NCI-H1105 (cell line): ENCODE data around the gene SNX27.
A peak's percentile ranks its signal among the peaks of the same experiment; 100 is the strongest.
"Not testable (repeated sequence)": the region's sequence is repeated elsewhere in the genome, so short reads cannot be mapped to it uniquely, and the experiment has no call there.

Experiments
- DNase-seq: peaks from one replicate; lab custom pipeline; 2025; lab: John Stamatoyannopoulos, UW

Gene SNX27

DNA sequence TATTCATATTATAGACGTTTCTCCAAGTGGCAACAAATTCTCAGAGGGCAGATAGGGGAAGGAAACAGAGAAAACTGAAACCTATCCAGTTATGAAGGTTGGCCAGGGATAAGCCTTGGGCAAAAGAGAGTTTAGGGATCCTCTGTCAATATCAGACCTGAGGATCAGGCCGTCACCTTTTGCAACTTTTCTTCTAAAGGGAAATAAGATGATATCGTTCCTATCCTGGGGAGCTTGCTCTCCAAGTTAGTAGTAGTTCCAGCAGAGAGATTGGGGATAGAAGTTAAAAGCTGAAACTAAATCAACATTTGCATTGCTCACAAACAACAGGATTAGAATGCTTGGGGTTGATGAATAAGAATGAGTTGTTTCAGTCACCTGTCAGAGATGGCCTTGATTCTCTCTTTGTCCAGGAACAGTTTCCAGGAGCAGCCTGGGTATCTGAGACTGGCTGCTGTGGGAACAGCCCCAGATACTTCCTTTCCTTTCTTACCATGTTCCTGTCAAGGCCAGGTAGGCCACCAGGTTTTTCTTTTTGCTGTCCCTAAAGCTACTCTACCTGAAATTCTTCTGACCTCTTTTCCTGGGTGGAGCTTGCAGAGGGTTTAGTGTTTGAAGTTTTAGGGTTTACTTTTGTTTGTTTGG lies 112.0 kb downstream of the SNX27 start:
- DNase-seq: no peak

DNA sequence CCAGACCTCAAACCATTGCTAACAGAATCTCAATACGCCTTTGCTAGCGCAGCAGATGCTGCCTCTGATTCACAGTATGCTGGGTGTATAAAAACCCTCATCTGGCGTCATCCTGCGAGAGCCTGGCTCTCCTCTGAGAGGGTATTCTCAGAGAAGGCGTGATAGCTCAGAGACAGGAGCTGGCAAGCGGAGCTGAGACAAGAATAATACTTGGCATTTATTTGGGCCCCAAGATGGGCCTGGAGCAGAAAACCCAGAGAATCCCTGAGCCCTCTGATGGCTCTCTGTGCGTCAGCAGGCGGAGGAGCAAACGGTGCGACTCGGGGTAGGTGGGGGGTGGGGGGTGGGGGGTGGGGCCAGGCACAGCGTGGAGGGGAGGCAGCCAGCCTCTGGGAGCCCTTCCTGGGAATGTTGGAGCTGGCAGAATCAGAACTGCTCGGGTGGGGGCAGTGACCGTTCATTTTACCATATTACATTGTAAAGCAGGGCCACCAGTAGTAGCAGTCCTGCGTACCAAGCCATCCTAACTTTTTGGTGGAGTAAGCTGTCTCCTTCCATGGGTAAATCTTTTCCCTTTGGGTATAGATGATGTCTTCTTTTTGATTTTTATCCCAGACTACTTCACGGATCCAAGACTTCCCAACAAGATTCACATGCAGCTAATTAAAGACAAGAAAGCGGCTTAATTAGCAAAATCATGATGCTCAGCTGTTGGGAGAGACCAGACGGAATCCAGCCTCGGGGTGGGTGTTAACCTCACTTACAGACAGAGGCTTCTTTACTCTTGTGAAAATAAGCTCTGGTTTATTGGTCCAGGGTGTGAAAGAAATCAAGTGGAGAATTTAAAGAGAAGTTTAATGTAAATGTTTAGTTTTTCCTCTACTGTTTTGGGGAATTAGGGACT lies 116.6 kb downstream of the SNX27 start:
- peak; percentile 10 for DNase-seq

DNA sequence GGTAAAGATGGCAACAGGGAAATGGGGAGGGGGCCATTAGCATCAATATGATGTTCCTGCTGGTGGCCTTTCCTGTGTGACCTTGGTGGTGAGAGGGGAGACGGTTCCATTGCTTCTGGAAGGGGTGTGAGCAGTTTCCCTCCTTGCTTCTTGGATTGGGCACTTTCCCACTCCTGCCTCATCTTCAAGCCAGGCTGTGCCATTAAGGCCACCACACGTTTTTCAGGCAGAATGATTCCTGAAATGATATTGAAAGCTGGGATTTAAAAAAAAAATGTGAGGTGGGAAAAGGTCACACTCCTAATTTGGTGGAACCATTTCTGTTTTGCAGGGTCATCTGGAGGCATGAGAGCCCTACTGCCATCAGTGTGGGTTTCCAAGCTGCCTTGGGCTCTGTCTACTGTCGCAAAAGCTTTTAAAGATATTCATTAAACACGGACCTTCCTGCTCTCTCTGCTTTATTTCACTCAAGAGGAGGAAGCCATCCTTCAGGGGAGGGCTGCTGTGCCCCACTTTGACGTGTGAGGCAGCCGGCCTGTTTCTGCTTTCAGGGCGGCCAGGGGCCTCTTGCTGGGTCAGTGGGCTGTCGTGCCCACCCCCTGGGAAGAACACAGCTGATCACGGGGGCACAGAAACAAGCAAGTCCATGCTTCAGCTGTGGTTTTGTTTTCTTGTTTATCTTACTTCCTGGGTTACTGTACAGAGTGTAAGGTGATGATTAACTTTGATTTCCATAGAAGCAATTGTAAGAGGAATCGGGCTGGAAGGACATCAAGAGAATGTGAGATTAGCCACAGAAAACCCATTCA lies 117.5 kb downstream of the SNX27 start:
- DNase-seq: no peak

DNA sequence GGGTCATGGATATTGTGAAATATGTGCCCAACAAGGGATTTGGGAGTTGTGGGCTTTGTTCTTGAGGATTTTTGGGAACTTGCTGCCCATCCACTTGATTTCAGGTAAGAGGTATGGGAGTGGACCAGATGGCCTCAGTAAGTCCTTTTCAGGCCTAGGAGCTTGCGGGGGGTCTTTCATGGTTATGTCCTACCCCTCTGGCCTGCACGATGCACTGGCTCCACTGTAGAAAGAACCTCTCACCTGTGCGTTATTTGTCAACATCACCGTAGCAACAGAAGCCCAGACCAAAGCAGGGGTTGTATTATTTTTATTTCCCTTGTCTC lies 118.1 kb downstream of the SNX27 start:
- no peak for DNase-seq

GRCh38 chr1:151733126-151733525 lies 121.3 kb downstream of the SNX27 start:
- no peak for DNase-seq

GRCh38 chr1:151733995-151734394 lies 122.1 kb downstream of the SNX27 start:
- DNase-seq: not testable (repeated sequence)

DNA sequence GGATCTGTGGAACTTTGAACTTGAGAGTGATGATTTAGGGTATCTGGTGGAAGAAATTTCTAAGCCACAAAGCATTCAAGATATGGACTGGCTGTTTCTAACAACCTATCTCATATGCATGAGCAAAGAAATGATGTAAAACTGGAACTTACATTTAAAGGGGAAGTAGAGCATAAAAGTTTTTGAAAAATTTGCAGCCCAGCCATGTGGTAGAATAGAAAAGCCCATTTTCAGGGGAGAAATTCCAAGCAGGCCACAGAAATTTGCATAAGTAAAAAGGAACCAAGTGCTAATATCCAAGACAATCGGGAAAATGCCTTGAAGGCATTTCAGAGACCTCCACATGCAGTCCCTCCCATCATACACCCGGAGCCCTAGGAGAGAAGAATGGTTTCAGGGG lies 125.2 kb downstream of the SNX27 start:
- DNase-seq: no peak

DNA sequence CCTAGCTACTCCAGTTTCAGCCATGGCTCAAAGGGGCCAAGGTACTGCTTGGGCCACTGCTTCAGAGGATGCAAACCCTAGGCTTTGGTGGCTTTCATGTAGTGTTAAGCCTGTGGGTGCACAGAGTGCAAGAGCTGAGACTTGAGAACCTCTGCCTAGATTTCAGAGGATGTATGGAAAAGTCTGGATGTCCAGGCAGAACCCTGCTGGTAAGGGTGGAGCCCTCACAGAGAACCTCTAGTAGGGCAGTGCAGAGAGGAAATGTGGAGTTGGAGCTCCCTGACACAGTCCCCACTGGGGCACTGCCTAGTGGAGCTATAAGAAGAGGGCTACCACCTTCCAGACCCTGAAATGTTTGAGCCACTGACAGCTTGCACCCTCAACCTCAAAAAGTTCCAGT lies 125.6 kb downstream of the SNX27 start:
- DNase-seq: no peak

DNA sequence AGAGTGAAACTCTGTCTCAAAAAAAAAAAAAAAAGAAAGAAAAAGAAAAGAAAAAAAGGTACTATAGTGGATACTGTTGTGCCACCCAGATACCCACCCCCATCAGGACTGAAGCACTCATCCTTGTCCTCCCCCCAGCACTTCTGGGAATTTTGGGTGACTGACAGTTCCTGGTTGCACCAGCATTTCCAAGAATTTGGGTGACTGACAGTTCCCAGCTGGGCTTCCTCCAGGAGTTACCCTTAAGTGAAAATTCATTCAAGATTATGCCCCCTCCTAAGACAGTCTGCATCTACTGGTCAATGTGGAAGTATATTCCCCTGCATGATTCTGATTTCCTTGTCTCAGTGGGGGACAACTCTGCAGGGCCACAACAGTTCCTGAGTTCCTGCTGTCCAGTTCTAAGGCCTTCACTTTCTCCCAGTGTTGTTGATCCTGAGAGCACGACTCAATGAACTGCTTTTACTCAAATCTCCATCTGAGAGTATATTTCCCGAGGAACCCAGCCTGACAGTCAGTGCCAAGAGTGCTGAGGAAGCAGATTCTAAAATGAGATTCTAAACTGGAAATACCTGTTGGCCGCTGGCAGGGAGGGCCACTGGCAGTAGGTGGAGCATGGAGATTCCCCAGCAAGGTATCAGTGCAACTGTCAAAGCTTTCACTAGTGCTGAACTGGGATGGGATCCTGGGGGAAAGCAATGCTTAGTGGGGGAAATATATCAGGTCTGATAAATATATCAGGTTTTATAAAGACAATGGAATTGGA lies 127.9 kb downstream of the SNX27 start:
- no peak for DNase-seq

DNA sequence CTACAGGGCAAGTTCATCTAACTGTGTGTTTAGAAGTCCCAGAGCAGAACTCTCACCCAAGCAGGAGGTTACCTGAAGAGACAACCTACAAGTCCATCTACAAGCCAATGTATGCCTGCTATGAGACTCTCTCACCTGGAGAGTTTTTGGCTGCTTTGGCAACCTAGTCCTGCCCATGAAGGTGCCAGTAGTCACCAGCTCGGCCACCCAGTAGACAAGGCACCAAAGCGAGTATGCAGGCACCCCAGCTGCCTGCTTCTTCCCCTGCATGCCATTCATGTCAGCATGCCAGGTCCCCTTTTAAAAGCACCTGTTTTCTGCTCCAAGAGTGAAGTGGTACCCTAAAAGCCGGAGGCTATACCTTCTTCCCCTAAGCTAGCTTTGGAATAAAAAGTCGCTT lies 129.7 kb downstream of the SNX27 start:
- no peak for DNase-seq
